Measurements from ENCODE around the gene SELL.

SELL gene

GRCh38 chr1:169731446-169731845 is 20.0 kb upstream of the SELL start:
- no peak overlapping the region for H3K4me3 ChIP-seq (ENCODE audit: low read depth, low read length)
- DNase-seq (ENCODE audit: low read depth) = no peak
- TF ChIP-seq MAX (IDR thresholded peaks at IDR 0.05; ENCODE audit: low read depth, low read length) (no peak), CTCF (IDR thresholded peaks at IDR 0.05; ENCODE audit: low read depth, low read length) (no peak), MYC (IDR thresholded peaks at IDR 0.05; ENCODE audit: low read depth, low read length) (no peak), POLR2A (IDR thresholded peaks at IDR 0.05; ENCODE audit: extremely low read depth, insufficient read length) (no peak)

DNA sequence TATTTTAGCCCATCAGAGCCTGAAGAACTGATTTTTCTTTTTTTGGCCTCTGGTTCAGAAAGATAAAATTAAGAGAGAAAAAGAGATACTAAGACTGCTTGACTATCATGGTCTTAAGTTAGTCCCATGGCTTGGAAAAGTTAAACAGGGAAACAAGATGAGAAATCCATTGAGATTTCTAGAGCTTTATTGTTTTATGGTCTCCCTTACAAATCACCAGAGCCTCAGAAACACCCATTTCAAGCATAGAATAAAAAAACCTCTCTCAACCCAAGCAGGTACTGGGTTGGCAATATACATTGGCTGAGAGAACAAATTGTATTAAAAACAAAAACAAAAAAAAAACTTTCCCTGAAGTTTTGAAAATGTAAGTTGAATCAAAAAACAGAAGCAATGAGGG is 18.6 kb upstream of the SELL start:
- TF ChIP-seq CTCF (IDR thresholded peaks at IDR 0.05; ENCODE audit: low read depth, low read length) = no peak
- TF ChIP-seq POLR2A (IDR thresholded peaks at IDR 0.05; ENCODE audit: extremely low read depth, insufficient read length) = no peak
- no peak for TF ChIP-seq MAX (IDR thresholded peaks at IDR 0.05; ENCODE audit: low read depth, low read length)
- no peak for TF ChIP-seq MYC (IDR thresholded peaks at IDR 0.05; ENCODE audit: low read depth, low read length)
- H3K4me3 ChIP-seq (ENCODE audit: low read depth, low read length) = no peak overlapping the region
- DNase-seq (ENCODE audit: low read depth) = no peak

DNA sequence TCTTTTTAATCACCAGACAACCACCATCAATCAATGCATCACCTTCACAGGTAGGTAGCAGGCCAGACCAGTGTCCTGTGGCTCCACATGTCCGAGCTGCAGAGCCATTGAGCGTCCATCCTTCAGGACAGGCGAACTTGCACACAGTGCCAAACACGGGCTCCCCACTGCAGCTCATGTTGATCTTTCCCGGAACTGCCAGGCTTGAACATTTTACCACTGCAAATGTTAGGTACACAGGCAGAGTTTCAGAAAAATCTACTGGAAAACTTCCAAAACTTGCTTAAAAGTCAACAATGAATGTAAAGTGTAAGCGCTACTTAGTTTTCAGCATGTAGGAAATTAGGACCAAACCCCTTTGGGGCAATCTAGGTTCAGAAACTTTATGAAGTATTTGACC is 15.9 kb upstream of the SELL start:
- TF ChIP-seq MYC (IDR thresholded peaks at IDR 0.05; ENCODE audit: low read depth, low read length) (no peak), MAX (IDR thresholded peaks at IDR 0.05; ENCODE audit: low read depth, low read length) (no peak), POLR2A (IDR thresholded peaks at IDR 0.05; ENCODE audit: extremely low read depth, insufficient read length) (no peak), CTCF (IDR thresholded peaks at IDR 0.05; ENCODE audit: low read depth, low read length) (no peak)
- no peak for DNase-seq (ENCODE audit: low read depth)
- H3K4me3 ChIP-seq (ENCODE audit: low read depth, low read length) = no peak overlapping the region

- DNase-seq (ENCODE audit: low read depth) = no peak
- no peak for TF ChIP-seq MYC (IDR thresholded peaks at IDR 0.05; ENCODE audit: low read depth, low read length)
- no peak for TF ChIP-seq CTCF (IDR thresholded peaks at IDR 0.05; ENCODE audit: low read depth, low read length)
- TF ChIP-seq MAX (IDR thresholded peaks at IDR 0.05; ENCODE audit: low read depth, low read length) = no peak
- no peak for TF ChIP-seq POLR2A (IDR thresholded peaks at IDR 0.05; ENCODE audit: extremely low read depth, insufficient read length)
- H3K4me3 ChIP-seq (ENCODE audit: low read depth, low read length) = no peak overlapping the region
Observed at GRCh38 chr1:169726851-169727250, 15.4 kb upstream of the SELL start.

GRCh38 chr1:169725930-169726329 is 14.5 kb upstream of the SELL start:
- TF ChIP-seq MYC (IDR thresholded peaks at IDR 0.05; ENCODE audit: low read depth, low read length) (no peak), MAX (IDR thresholded peaks at IDR 0.05; ENCODE audit: low read depth, low read length) (no peak), CTCF (IDR thresholded peaks at IDR 0.05; ENCODE audit: low read depth, low read length) (no peak)
- no peak overlapping the region for H3K4me3 ChIP-seq (ENCODE audit: low read depth, low read length)
- DNase-seq (ENCODE audit: low read depth) = no peak

DNA sequence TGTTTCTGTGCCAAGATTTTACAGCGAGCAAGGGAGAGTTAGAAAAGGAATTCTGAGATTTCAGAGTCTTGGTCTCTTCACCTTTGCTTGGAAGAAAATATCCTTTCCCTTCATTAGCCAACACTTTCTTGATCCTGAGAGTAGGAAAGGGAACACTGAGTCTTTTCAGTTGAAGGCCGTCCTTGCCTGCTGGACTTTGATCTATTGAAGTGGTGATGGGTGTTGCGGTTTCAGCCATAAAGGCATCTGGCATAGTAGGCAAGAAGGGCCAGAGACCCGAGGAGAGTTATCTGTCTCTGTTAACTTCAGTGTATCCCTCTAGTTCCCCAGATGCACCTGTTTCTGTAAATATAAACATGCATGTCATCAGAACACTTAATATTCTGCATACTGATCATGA is 12.7 kb upstream of the SELL start:
- DNase-seq (ENCODE audit: low read depth) = no peak
- no peak for TF ChIP-seq MYC (IDR thresholded peaks at IDR 0.05; ENCODE audit: low read depth, low read length)
- TF ChIP-seq POLR2A (IDR thresholded peaks at IDR 0.05; ENCODE audit: extremely low read depth, insufficient read length) = no peak
- no peak for TF ChIP-seq MAX (IDR thresholded peaks at IDR 0.05; ENCODE audit: low read depth, low read length)
- TF ChIP-seq CTCF (IDR thresholded peaks at IDR 0.05; ENCODE audit: low read depth, low read length) = no peak
- no peak overlapping the region for H3K4me3 ChIP-seq (ENCODE audit: low read depth, low read length)
